RWPE2 (cell line): ENCODE measurements around the gene IRX4.

Source experiments
- ATAC-seq: fragments of 200-7000 bp; cut with Tn5 transposase; 3 replicates; pipeline ENCODE4 v1.9.1; 2021; ENCODE audit warnings: low read depth
- DNase-seq: peaks from one replicate; pipeline ENCODE4 v3.0.0-alpha.2; 2020; ENCODE audit warnings: low spot score
- H3K27ac ChIP-seq: fragments of 450-650 bp; 2 replicates; pipeline ENCODE4 v1.5.1; 2017; ENCODE audit warnings: mild to moderate bottlenecking; ENCODE audit not compliant: poor library complexity, severe bottlenecking
- H3K27me3 ChIP-seq: fragments of 250-450 bp; sonication (Bioruptor Pico); 2 replicates; pipeline ENCODE4 v1.5.1; 2021; ENCODE audit warnings: mild to moderate bottlenecking, moderate library complexity; ENCODE audit not compliant: insufficient read depth, poor library complexity, severe bottlenecking
- H3K36me3 ChIP-seq: fragments of 250-450 bp; sonication (Bioruptor Pico); 2 replicates; pipeline ENCODE4 v1.5.1; 2020; ENCODE audit warnings: low read depth, mild to moderate bottlenecking, moderate library complexity
- H3K4me1 ChIP-seq: fragments of 250-450 bp; sonication (Bioruptor Pico); 2 replicates; pipeline ENCODE4 v1.5.1; 2021; ENCODE audit warnings: mild to moderate bottlenecking, moderate library complexity; ENCODE audit not compliant: insufficient read depth, poor library complexity, severe bottlenecking
- H3K4me3 ChIP-seq: fragments of 250-450 bp; sonication (Bioruptor Pico); 2 replicates; pipeline ENCODE4 v1.5.1; 2021; ENCODE audit warnings: mild to moderate bottlenecking, moderate library complexity; ENCODE audit not compliant: severe bottlenecking
- H3K9me3 ChIP-seq: fragments of 250-450 bp; sonication (Bioruptor Pico); 2 replicates; pipeline ENCODE4 v1.5.1; 2021; ENCODE audit warnings: mild to moderate bottlenecking, moderate library complexity; ENCODE audit not compliant: severe bottlenecking
- CTCF ChIP-seq: fragments of 450-650 bp; IDR thresholded peaks from one replicate; pipeline ENCODE4 v1.5.1; 2017; ENCODE audit warnings: mild to moderate bottlenecking, moderate library complexity; ENCODE audit not compliant: poor library complexity, severe bottlenecking

Gene IRX4

GRCh38 chr5:1855596-1855995 is 27.1 kb downstream of the IRX4 start:
- TF ChIP-seq CTCF: no peak
- Histone ChIP-seq H3K4me3 (no peak overlapping the region), H3K9me3 (no peaks in the 10 kb centered on the region), H3K36me3 (no peaks in the 10 kb centered on the region), H3K4me1 (no peaks in the 10 kb centered on the region), H3K27ac (no peak overlapping the region), H3K27me3 (peaks cover 18% of the 10 kb centered on the region)
- DNase-seq (no peak), ATAC-seq (no peak)

GRCh38 chr5:1855075-1855474 is 27.6 kb downstream of the IRX4 start:
- ATAC-seq (no peak), DNase-seq (no peak)
- TF ChIP-seq CTCF: no peak
- no peaks in the 10 kb centered on the region for H3K36me3 ChIP-seq
- no peaks in the 10 kb centered on the region for H3K4me1 ChIP-seq
- no peak overlapping the region for H3K4me3 ChIP-seq
- peaks cover 20% of the 10 kb centered on the region for H3K27me3 ChIP-seq
- no peak overlapping the region for H3K27ac ChIP-seq
- no peaks in the 10 kb centered on the region for H3K9me3 ChIP-seq

- no peaks in the 10 kb centered on the region for H3K9me3 ChIP-seq
- no peak overlapping the region for H3K27ac ChIP-seq
- H3K27me3 ChIP-seq: peaks cover 20% of the 10 kb centered on the region
- DNase-seq (no peak), ATAC-seq (no peak; the same call in 2 of the 3 replicates)
- no peaks in the 10 kb centered on the region for H3K4me1 ChIP-seq
- no peak overlapping the region for H3K4me3 ChIP-seq
- TF ChIP-seq CTCF: no peak
- H3K36me3 ChIP-seq: no peaks in the 10 kb centered on the region
Measured at GRCh38 chr5:1853531-1853930, 29.2 kb downstream of the IRX4 start.

GRCh38 chr5:1852324-1852947 is 30.3 kb downstream of the IRX4 start:
- Histone ChIP-seq H3K27ac (no peak overlapping the region), H3K36me3 (no peaks in the 10 kb centered on the region), H3K4me1 (no peaks in the 10 kb centered on the region), H3K4me3 (no peak overlapping the region), H3K27me3 (peaks cover 20% of the 10 kb centered on the region), H3K9me3 (no peaks in the 10 kb centered on the region)
- ATAC-seq: no peak
- DNase-seq: no peak
- TF ChIP-seq CTCF: no peak

- ATAC-seq (0 out of 3 replicates have a peak, but pooled peaks have one; percentile 4), DNase-seq (no peak)
- H3K4me3 ChIP-seq: no peak overlapping the region
- H3K36me3 ChIP-seq: no peaks in the 10 kb centered on the region
- no peaks in the 10 kb centered on the region for H3K4me1 ChIP-seq
- H3K27ac ChIP-seq: no peak overlapping the region
- no peaks in the 10 kb centered on the region for H3K9me3 ChIP-seq
- no peak for TF ChIP-seq CTCF
- H3K27me3 ChIP-seq: peaks cover 20% of the 10 kb centered on the region
Measured at GRCh38 chr5:1851290-1851934, 31.3 kb downstream of the IRX4 start.
